Measurements from ENCODE around the gene SPAG17. TPM values are rescaled to one million over a fixed set of nuclear protein-coding genes. Genes with fewer than 3 reads are reported as not detected.
A peak's percentile ranks its signal among the peaks of the same experiment; 100 is the strongest.

The SPAG17 gene
- total RNA-seq, 1 donor from 2014 or later = 0.30 TPM

DNA sequence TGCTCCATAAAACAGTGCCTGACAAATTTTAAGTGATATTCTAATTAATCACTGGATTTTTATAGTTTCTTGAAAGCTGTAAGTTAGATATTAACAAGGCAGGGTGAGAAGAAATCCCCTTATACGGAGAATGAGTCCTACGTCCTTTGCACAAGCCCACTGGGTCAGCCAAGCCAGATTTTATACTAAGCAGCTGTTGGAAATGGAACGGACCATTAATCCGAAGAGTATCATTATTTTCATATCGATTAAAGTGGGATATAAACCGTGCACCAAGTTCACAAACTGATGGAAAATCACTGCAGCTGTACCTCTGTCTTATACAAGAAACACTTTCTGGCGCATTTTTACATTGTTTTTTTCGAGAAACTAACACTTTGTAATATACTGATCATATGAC lies 35.2 kb downstream of the SPAG17 start:
- Mint-ChIP-seq H3K27me3 (ENCODE audit: low read depth) (no peaks in the 10 kb centered on the region), H3K27ac (ENCODE audit: unreplicated experiment) (no peak overlapping the region), H3K4me1 (ENCODE audit: low read depth) (peaks cover 35% of the 10 kb centered on the region), H3K9me3 (ENCODE audit: low read depth) (no peaks in the 10 kb centered on the region), H3K4me3 (ENCODE audit: unreplicated experiment) (no peak overlapping the region), H3K36me3 (ENCODE audit: low read depth) (no peaks in the 10 kb centered on the region)
- TF ChIP-seq, protein P1, sequence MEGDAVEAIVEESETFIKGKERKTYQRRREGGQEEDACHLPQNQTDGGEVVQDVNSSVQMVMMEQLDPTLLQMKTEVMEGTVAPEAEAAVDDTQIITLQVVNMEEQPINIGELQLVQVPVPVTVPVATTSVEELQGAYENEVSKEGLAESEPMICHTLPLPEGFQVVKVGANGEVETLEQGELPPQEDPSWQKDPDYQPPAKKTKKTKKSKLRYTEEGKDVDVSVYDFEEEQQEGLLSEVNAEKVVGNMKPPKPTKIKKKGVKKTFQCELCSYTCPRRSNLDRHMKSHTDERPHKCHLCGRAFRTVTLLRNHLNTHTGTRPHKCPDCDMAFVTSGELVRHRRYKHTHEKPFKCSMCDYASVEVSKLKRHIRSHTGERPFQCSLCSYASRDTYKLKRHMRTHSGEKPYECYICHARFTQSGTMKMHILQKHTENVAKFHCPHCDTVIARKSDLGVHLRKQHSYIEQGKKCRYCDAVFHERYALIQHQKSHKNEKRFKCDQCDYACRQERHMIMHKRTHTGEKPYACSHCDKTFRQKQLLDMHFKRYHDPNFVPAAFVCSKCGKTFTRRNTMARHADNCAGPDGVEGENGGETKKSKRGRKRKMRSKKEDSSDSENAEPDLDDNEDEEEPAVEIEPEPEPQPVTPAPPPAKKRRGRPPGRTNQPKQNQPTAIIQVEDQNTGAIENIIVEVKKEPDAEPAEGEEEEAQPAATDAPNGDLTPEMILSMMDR (IDR thresholded peaks at IDR 0.05) = no peak
- no peak for DNase-seq (ENCODE audit: low spot score)

DNA sequence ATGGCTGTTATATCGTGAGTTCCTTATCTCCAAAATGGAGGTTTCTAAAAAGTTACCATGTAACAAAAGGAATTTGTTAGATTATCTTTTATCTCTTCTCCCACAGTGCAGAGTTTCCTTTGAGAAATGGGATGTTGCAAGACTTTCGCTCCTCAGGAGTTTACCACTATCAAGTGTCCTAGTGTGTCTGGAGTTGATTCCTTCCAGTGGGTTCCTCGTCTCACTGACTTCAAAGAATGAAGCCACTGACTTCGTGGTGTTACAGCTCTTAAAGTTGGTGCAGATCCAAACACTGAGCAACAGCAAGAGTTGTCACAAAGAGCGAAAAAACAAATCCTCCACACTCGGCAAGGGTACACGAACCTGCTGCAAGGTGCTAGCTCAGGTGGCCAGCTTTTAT lies 37.0 kb downstream of the SPAG17 start:
- peaks cover 46% of the 10 kb centered on the region for H3K4me1 Mint-ChIP-seq (ENCODE audit: low read depth)
- no peak for DNase-seq (ENCODE audit: low spot score)
- H3K4me3 Mint-ChIP-seq (ENCODE audit: unreplicated experiment) = no peak overlapping the region
- TF ChIP-seq, protein P1 (IDR thresholded peaks at IDR 0.05) = no peak
- H3K27me3 Mint-ChIP-seq (ENCODE audit: low read depth) = no peaks in the 10 kb centered on the region
- H3K36me3 Mint-ChIP-seq (ENCODE audit: low read depth) = no peaks in the 10 kb centered on the region
- no peaks in the 10 kb centered on the region for H3K9me3 Mint-ChIP-seq (ENCODE audit: low read depth)
- peak overlapping the region; percentile 17 for H3K27ac Mint-ChIP-seq (ENCODE audit: unreplicated experiment)

DNA sequence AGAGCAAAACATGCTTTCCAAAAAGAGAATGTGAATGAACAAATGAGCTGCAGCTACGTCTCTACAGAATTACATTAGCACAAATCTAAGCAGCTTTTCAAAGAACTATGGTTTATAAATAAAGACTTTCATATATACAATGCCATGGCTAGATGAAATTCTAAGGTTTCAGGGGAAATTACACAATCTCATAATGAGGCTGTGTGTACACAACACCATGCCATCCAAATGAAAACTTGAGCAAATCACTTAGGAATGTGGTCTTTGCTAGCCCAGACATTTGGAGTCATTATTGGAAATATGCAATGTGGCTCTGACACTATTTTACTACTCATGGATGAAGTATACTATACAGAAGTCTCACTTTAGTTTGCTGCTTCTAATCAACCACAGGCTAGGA lies 37.5 kb downstream of the SPAG17 start:
- Mint-ChIP-seq H3K27me3 (ENCODE audit: low read depth) (no peaks in the 10 kb centered on the region), H3K4me1 (ENCODE audit: low read depth) (peaks cover 46% of the 10 kb centered on the region), H3K36me3 (ENCODE audit: low read depth) (no peaks in the 10 kb centered on the region), H3K27ac (ENCODE audit: unreplicated experiment) (peak overlapping the region; percentile 59), H3K9me3 (ENCODE audit: low read depth) (no peaks in the 10 kb centered on the region), H3K4me3 (ENCODE audit: unreplicated experiment) (no peak overlapping the region)
- TF ChIP-seq, protein P1 (IDR thresholded peaks at IDR 0.05) = no peak
- no peak for DNase-seq (ENCODE audit: low spot score)

DNA sequence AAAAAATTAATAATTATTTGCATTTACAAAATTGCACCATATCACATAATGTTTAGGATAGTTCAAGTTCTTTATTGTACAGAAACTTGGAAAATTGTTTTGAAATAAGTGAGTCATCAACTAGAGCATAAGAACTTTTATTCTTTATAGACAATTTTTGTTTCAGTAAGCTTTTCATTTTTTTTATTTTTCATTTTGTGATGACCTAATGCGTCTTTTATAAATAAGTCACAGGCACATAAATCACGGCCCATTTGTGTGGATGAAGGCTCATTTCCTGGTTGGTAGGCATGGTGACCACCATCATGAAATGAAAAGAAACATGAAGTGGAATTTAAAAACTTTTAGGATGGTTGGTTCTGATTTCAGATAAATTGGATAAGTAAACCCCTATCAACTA lies 39.3 kb downstream of the SPAG17 start:
- Mint-ChIP-seq H3K4me1 (ENCODE audit: low read depth) (peaks cover 40% of the 10 kb centered on the region), H3K36me3 (ENCODE audit: low read depth) (no peaks in the 10 kb centered on the region), H3K27ac (ENCODE audit: unreplicated experiment) (no peak overlapping the region), H3K27me3 (ENCODE audit: low read depth) (no peaks in the 10 kb centered on the region), H3K4me3 (ENCODE audit: unreplicated experiment) (no peak overlapping the region), H3K9me3 (ENCODE audit: low read depth) (no peaks in the 10 kb centered on the region)
- DNase-seq (ENCODE audit: low spot score) = no peak
- TF ChIP-seq, protein P1 (IDR thresholded peaks at IDR 0.05) = no peak

DNA sequence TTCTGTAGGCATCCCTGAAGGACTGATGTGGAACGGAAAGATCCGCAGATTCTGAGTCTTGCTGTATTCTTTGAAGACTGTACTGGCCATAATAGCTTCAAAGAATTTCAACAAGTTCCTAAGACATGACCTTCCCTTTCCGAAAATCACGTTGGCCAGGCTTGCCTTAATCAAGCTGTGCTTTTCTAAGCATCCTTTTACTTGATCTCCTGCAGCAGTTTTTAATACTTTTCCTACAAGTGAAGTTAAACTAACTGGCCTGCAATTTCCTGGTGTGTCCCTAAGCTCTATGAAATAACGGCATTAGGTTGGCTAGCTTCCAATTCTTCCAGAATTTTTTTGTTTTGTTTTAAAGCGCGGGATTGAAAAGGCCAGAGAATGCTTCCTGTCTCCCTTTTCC lies 40.3 kb downstream of the SPAG17 start:
- Mint-ChIP-seq H3K36me3 (ENCODE audit: low read depth) (no peaks in the 10 kb centered on the region), H3K27ac (ENCODE audit: unreplicated experiment) (peak overlapping the region; percentile 54), H3K4me3 (ENCODE audit: unreplicated experiment) (no peak overlapping the region), H3K27me3 (ENCODE audit: low read depth) (no peaks in the 10 kb centered on the region), H3K9me3 (ENCODE audit: low read depth) (no peaks in the 10 kb centered on the region), H3K4me1 (ENCODE audit: low read depth) (peaks cover 40% of the 10 kb centered on the region)
- no peak for DNase-seq (ENCODE audit: low spot score)
- TF ChIP-seq, protein P1 (IDR thresholded peaks at IDR 0.05) = no peak

All from chondrocyte (in vitro differentiated cells).